Parathyroid adenoma (tissue), 2 donors: Measurements from ENCODE around the gene C19orf73.

ENCODE experiments used
- H2AFZ ChIP-seq: fragments of 300-600 bp; sonication (generic); one replicate; pipeline ENCODE4 v1.7.0; 2017; ENCODE audit warnings: antibody characterized with exemption, mild to moderate bottlenecking
- H3K27ac ChIP-seq: fragments of 300-600 bp; sonication (generic); one replicate; pipeline ENCODE4 v1.7.0; 2017
- H3K27me3 ChIP-seq: fragments of 300-600 bp; sonication (generic); one replicate; pipeline ENCODE4 v1.7.0; 2017; ENCODE audit warnings: low read length; ENCODE audit not compliant: control insufficient read depth, insufficient read depth
- H3K36me3 ChIP-seq: fragments of 300-600 bp; sonication (generic); one replicate; pipeline ENCODE4 v1.7.0; 2017; ENCODE audit warnings: low read length; ENCODE audit not compliant: control insufficient read depth, insufficient read depth
- H3K4me1 ChIP-seq: fragments of 300-600 bp; sonication (generic); one replicate; pipeline ENCODE4 v1.7.0; 2017; ENCODE audit warnings: control low read depth
- H3K4me2 ChIP-seq: fragments of 300-600 bp; sonication (generic); one replicate; pipeline ENCODE4 v1.7.0; 2017; ENCODE audit warnings: low read length
- H3K4me3 ChIP-seq: fragments of 300-600 bp; sonication (generic); one replicate; pipeline ENCODE4 v1.7.0; 2017; ENCODE audit warnings: low read depth, low read length
- H3K79me2 ChIP-seq: fragments of 300-600 bp; sonication (generic); one replicate; pipeline ENCODE4 v1.7.0; 2017; ENCODE audit warnings: control low read depth
- H3K9ac ChIP-seq: fragments of 300-600 bp; sonication (generic); one replicate; pipeline ENCODE4 v1.7.0; 2017; ENCODE audit warnings: mild to moderate bottlenecking
- H3K9me3 ChIP-seq: fragments of 300-600 bp; sonication (generic); one replicate; pipeline ENCODE4 v1.7.0; 2017; ENCODE audit warnings: low read length; ENCODE audit not compliant: control insufficient read depth
- TF ChIP-seq, protein P1 (sequence below): fragments of 300-600 bp; sonication (generic); IDR thresholded peaks from one replicate; pipeline ENCODE4 v1.7.0; 2017; ENCODE audit warnings: antibody characterized with exemption, mild to moderate bottlenecking
- donor health status: primary hyperparathyroidism.

Gene C19orf73

DNA sequence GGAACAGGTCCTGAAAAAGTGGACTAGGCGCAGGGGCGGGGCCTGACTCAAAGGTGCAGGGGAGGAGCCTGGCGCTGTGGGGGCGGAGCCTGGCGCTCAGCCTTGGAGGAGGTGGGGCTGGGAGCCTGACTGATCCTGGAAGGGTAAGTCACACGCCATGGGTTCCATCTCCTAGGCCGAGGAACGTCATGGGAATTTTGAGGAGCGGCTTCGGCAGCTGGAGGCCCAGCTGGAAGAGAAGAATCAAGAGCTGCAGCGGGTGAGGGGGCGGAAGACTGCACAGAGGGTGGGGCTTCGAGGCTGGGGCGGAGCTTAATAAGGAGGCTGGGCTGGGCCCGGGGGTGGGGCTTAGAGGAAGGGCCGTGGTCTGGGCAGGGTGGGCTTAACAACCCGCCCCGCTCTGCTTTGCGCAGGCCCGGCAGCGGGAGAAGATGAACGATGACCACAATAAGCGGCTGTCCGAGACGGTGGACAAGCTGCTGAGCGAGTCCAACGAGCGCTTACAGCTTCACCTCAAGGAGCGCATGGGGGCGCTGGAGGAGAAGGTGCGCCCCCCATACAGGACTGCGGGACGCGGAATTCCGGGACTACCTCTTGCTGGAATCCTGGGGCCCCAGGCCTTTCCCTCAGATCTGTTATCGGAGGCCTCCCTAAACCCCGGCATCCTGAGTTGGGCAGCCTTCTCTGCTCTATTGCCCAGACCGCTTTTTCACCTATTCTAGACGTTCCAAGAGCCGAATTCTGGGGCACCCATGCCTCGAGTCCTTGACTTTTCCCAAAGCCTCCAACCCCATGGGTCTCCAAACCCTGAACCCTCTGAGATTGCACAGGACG, 14.9 kb upstream of the C19orf73 start:
- Histone ChIP-seq H3K9me3 (no peaks in the 10 kb centered on the region), H3K4me1 (no peaks in the 10 kb centered on the region), H3K27me3 (no peaks in the 10 kb centered on the region), H3K36me3 (no peaks in the 10 kb centered on the region), H3K27ac (no peak overlapping the region), H3K4me2 (no peak overlapping the region), H3K79me2 (no peaks in the 10 kb centered on the region), H3K9ac (no peak overlapping the region), H2AFZ (peak overlapping the region; percentile 3), H3K4me3 (no peak overlapping the region)
- TF ChIP-seq, protein P1, sequence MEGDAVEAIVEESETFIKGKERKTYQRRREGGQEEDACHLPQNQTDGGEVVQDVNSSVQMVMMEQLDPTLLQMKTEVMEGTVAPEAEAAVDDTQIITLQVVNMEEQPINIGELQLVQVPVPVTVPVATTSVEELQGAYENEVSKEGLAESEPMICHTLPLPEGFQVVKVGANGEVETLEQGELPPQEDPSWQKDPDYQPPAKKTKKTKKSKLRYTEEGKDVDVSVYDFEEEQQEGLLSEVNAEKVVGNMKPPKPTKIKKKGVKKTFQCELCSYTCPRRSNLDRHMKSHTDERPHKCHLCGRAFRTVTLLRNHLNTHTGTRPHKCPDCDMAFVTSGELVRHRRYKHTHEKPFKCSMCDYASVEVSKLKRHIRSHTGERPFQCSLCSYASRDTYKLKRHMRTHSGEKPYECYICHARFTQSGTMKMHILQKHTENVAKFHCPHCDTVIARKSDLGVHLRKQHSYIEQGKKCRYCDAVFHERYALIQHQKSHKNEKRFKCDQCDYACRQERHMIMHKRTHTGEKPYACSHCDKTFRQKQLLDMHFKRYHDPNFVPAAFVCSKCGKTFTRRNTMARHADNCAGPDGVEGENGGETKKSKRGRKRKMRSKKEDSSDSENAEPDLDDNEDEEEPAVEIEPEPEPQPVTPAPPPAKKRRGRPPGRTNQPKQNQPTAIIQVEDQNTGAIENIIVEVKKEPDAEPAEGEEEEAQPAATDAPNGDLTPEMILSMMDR = no peak

DNA sequence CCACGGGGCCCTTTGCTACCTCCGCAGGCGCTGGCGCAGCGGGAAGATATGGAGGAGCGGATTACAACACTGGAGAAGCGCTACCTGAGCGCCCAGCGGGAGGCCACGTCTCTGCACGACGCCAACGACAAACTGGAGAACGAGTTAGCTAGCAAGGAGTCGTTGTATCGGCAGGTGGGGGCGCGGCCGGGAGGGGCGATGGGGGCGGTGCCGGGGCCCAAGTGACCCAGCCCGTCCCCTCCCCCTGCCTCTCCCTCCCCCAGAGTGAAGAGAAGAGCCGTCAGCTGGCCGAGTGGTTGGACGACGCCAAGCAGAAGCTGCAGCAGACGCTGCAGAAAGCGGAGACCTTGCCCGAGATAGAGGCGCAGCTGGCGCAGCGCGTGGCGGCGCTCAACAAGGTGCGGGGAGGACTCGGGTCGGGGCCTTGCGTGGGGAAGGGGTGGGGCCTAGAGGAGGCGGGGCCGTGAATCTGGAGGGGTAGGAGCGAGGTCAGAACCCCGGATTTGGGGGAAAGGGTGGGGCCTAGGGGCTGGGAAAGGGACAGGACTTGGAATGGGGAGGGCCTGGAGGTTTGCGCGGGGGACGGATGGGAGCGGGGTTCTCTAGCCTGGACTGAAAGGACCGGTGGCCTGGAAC, 14.1 kb upstream of the C19orf73 start:
- H3K79me2 ChIP-seq = no peaks in the 10 kb centered on the region
- H3K4me1 ChIP-seq = no peaks in the 10 kb centered on the region
- no peak overlapping the region for H3K9ac ChIP-seq
- no peak overlapping the region for H3K4me2 ChIP-seq
- H3K36me3 ChIP-seq = no peaks in the 10 kb centered on the region
- no peak overlapping the region for H2AFZ ChIP-seq
- no peak overlapping the region for H3K27ac ChIP-seq
- no peaks in the 10 kb centered on the region for H3K27me3 ChIP-seq
- no peak overlapping the region for H3K4me3 ChIP-seq
- TF ChIP-seq, protein P1 = no peak
- H3K9me3 ChIP-seq = no peaks in the 10 kb centered on the region

DNA sequence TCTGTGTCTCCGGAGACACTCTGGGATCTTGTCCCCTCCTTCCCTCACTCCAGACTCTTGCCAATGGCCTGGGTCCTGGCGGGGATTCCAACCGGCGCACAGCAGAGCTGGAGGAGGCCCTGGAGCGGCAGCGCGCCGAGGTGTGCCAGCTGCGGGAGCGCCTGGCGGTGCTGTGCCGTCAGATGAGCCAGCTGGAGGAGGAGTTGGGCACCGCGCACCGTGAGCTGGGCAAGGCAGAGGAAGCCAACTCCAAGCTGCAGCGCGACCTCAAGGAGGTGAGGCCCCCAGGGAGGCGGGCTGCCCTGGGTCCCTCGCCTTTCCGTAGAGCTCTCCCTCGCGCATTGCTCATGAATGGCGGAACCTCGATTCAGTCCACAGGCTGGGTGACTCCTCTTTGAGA, 11.4 kb upstream of the C19orf73 start:
- H3K4me2 ChIP-seq = no peak overlapping the region
- H3K4me3 ChIP-seq = no peak overlapping the region
- H3K79me2 ChIP-seq = peaks cover 2% of the 10 kb centered on the region
- no peak overlapping the region for H3K9ac ChIP-seq
- no peaks in the 10 kb centered on the region for H3K27me3 ChIP-seq
- peaks cover 2% of the 10 kb centered on the region for H3K4me1 ChIP-seq
- H3K27ac ChIP-seq = no peak overlapping the region
- no peaks in the 10 kb centered on the region for H3K9me3 ChIP-seq
- TF ChIP-seq, protein P1 = no peak
- H3K36me3 ChIP-seq = no peaks in the 10 kb centered on the region
- H2AFZ ChIP-seq = no peak overlapping the region

DNA sequence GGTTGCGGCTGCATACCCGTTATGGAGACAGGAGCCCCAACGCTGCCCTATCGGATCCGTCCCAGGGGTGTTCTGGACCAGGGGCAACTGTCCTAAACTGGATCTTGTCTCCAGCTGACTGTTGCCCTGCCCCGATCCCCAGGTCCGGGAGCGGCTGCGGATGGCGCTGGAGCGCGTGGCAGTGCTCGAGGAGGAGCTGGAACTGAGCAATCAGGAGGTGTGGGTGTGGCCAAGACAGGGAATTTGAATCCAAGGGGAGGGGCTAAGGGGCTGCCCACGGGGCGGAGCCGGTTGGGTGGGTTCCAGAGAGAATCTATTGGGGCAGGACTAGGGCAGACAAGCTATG, 10.3 kb upstream of the C19orf73 start:
- Histone ChIP-seq H3K27ac (no peak overlapping the region), H3K4me1 (peaks cover 2% of the 10 kb centered on the region), H3K27me3 (no peaks in the 10 kb centered on the region), H2AFZ (no peak overlapping the region), H3K4me3 (no peak overlapping the region), H3K79me2 (peaks cover 2% of the 10 kb centered on the region), H3K36me3 (no peaks in the 10 kb centered on the region), H3K4me2 (no peak overlapping the region), H3K9me3 (no peaks in the 10 kb centered on the region), H3K9ac (no peak overlapping the region)
- TF ChIP-seq, protein P1 = no peak
